Neutrophil (primary cell): ENCODE data around the gene FOXK1.

Experiments
- H3K27ac ChIP-seq: fragments of 200-600 bp; sonication (generic); 2 replicates; pipeline ENCODE4 v1.5.1; 2016; ENCODE audit warnings: mild to moderate bottlenecking, moderate library complexity
- H3K27me3 ChIP-seq: fragments of 200-600 bp; sonication (generic); 2 replicates; pipeline ENCODE4 v1.6.0; 2016; ENCODE audit warnings: mild to moderate bottlenecking
- H3K36me3 ChIP-seq: fragments of 200-600 bp; sonication (generic); 2 replicates; pipeline ENCODE4 v1.5.1; 2017
- H3K4me1 ChIP-seq, 2 experiments: fragments of 200-600 bp in 1 of 2; sonication (generic) in 1 of 2; 1 replicate in 1 of 2; 2 replicates in 1 of 2; pipeline versions ENCODE4 v1.5.1 to v1.6.1; 2013 to 2016; ENCODE audit warnings: low read depth in 1 of 2, low read length in 1 of 2, mild to moderate bottlenecking in 1 of 2, moderate library complexity in 1 of 2; ENCODE audit not compliant: control insufficient read depth in 1 of 2, insufficient read depth in 1 of 2
- H3K4me3 ChIP-seq, 2 experiments: fragments of 200-600 bp in 1 of 2; sonication (generic) in 1 of 2; 1 replicate in 1 of 2; 2 replicates in 1 of 2; pipeline ENCODE4 v1.5.1; 2013 to 2016; ENCODE audit warnings: low read depth in 1 of 2, low read length in 1 of 2, mild to moderate bottlenecking in 1 of 2, moderate library complexity in 1 of 2
- H3K9me3 ChIP-seq: fragments of 200-600 bp; sonication (generic); 2 replicates; pipeline ENCODE4 v1.5.1; 2016
- TF ChIP-seq, protein P1 (sequence below): fragments of 200-600 bp; sonication (generic); IDR thresholded peaks from 2 replicates; pipeline ENCODE4 v1.5.1; 2016; ENCODE audit warnings: antibody characterized with exemption

FOXK1 gene

DNA sequence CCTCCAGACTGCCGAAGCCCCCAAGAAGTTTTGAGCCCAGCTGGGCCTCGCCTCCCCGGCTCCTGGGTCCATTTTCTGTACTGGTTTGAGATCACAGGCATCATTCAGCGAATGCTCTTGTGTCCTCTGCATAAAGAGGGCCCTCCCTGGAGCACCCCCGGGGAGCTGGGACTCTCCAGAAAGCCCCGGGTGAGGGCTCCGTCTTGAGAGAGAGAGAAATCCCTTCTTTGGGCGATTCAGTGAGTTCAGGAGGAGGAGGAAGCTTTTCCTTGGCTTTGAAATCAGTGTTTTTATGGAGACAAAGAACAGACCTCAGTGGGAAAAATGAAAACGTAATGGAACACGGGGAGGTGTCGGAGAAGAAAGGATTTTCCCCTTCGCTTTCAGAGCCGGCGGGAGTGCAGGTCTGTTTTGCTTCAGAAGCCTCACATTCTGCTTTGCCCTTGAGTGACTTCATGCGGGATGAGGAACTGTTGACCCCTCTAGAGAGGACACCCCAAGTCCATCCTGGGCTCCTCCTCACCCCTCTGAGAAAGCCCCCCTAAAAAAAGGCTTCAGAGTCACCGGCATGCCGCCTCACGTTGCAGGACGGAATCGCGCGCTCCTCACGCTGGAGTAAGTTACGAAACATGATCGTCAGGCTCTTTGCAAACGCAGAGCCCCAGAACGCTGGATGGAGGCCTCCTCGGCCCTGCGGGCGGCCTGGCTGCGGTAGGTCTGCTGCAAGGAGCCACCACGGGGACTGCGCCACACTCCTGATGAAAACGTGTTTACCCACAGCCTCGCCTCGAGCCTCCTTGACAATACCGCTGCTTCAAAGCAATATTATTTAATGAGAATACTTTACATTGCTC, 84.8 kb downstream of the FOXK1 start:
- Histone ChIP-seq H3K4me1 (no peaks in the 10 kb centered on the region), H3K36me3 (peaks cover 53% of the 10 kb centered on the region), H3K27ac (no peak overlapping the region)

DNA sequence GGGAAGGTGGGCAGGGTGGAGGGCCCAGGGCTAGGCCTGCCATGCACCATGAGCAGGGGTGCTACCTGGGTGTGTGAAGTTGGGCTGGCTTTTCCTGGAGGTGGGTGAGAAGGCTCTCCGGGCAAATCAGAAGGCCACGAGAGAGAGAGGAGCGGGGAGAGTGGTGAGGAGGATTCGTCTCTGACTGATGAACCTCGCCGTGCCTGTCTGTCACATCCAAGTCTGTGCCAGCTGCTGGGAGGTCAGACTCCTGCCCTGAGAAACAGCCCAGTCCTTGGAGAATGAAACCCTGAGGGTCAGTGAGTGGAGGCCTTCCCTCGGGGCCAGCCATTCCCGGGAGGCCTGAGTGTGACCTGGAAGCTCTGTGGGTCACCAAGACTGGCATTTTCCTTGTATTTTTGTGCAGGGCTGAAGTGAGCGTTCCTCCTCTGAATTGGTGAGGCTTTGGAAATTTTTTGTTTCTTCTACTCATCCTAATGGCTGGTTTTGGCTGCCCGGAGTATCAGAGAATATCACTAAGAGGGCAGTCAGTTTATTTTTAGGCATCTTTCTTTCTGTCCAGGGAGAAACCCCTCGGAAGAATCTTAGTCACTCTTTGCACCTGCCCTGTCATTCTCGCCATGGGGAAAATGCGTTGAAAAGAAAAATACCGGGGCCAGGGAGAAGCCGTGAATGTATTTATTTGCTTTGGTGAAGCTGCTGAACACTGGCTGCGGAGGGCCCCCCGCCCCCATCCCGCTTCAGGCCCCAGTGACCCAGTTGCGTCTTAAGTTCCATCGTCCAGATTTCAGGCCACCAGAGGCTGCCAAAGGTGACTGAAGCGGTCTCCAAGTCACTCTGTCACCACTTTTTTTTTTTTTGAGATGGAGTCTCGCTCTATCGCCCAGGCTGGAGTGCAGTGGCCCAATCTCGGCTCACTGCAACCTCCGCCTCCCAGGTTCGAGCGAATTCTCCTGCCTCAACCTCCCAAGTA, 86.8 kb downstream of the FOXK1 start:
- Histone ChIP-seq H3K27me3 (no peaks in the 10 kb centered on the region), H3K9me3 (no peaks in the 10 kb centered on the region), H3K36me3 (peaks cover 33% of the 10 kb centered on the region), H3K4me1 (peaks cover 1 to 2% of the 10 kb centered on the region in 2 experiments), H3K4me3 (no peak overlapping the region), H3K27ac (no peak overlapping the region)
- TF ChIP-seq, protein P1, sequence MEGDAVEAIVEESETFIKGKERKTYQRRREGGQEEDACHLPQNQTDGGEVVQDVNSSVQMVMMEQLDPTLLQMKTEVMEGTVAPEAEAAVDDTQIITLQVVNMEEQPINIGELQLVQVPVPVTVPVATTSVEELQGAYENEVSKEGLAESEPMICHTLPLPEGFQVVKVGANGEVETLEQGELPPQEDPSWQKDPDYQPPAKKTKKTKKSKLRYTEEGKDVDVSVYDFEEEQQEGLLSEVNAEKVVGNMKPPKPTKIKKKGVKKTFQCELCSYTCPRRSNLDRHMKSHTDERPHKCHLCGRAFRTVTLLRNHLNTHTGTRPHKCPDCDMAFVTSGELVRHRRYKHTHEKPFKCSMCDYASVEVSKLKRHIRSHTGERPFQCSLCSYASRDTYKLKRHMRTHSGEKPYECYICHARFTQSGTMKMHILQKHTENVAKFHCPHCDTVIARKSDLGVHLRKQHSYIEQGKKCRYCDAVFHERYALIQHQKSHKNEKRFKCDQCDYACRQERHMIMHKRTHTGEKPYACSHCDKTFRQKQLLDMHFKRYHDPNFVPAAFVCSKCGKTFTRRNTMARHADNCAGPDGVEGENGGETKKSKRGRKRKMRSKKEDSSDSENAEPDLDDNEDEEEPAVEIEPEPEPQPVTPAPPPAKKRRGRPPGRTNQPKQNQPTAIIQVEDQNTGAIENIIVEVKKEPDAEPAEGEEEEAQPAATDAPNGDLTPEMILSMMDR, result no peak

More for the DNA sequence above, 84.8 kb downstream of the FOXK1 start:
- H3K9me3 ChIP-seq, result no peaks in the 10 kb centered on the region
- no peak overlapping the region for H3K4me3 ChIP-seq
- TF ChIP-seq, protein P1, result no peak
- no peaks in the 10 kb centered on the region for H3K27me3 ChIP-seq

DNA sequence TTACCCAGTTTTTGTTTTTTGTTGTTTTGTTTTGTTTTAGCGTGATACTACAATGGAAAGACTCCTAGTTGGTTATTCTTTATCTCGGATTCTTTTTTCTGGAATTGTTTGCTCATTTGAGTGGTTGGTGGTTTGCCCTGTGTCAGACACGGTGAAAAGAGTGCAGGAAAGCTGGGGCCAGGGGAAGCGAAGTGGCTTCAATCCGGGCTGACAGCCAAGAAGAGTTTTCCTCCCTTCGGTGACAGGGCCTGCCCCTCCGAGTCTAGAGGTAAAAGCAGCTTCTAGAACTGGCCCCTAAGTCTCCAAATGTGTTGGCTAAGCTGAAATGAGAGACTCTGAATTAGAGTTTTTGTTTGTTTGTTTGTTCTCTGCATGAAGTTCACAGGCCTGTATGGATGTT, 87.7 kb downstream of the FOXK1 start:
- Histone ChIP-seq H3K4me1 (peaks cover 10 to 11% of the 10 kb centered on the region in 2 experiments), H3K27me3 (no peaks in the 10 kb centered on the region), H3K36me3 (peaks cover 25% of the 10 kb centered on the region), H3K27ac (no peak overlapping the region), H3K9me3 (no peaks in the 10 kb centered on the region), H3K4me3 (no peak overlapping the region)
- TF ChIP-seq, protein P1, result no peak

DNA sequence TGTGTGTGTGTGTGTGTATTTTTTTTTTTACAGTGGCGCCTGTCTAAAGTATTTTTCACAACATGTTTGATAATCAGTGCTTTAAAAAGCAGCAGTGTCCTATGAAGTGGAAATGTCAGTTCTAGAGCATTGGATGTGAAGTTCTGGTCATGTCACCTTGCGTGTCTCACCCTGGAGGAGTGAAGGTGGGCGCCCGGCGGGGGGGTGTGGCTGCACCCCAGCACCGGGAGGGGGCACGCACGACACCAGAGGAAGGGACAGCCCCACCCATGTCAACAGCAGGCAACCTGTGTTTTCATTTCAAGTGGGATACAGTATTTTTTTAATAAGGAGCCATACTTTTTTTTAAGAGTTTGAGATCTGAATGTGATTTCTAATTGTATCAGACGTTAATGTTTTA, 88.8 kb downstream of the FOXK1 start:
- no peak overlapping the region for H3K4me3 ChIP-seq
- H3K9me3 ChIP-seq, result no peaks in the 10 kb centered on the region

DNA sequence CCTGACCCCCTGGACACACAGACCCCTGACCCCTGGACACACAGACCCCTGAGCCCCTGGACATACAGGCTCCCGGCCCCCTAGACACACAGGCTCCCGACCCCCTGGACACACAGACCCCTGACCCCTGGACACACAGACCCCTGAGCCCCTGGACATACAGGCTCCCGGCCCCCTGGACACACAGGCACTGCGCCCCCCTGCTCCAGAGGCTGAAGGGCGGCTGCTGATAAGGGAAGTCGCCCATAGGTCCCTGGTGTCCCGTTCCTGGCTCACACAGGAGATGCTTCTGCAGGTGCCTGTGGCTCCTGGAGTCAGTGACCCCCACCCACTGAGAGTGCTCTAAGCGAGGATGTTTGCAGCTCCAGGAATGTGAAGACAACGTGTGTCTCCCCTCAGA, 89.6 kb downstream of the FOXK1 start:
- H3K36me3 ChIP-seq, result peaks cover 10% of the 10 kb centered on the region
- no peaks in the 10 kb centered on the region for H3K27me3 ChIP-seq
- H3K4me3 ChIP-seq, result no peak overlapping the region
- peaks cover 19 to 22% of the 10 kb centered on the region in 2 experiments for H3K4me1 ChIP-seq
- H3K9me3 ChIP-seq, result no peaks in the 10 kb centered on the region
- H3K27ac ChIP-seq, result no peak overlapping the region
- TF ChIP-seq, protein P1, result no peak

More for the DNA sequence above, 88.8 kb downstream of the FOXK1 start:
- TF ChIP-seq, protein P1, result no peak
- Histone ChIP-seq H3K36me3 (peaks cover 13% of the 10 kb centered on the region), H3K27ac (no peak overlapping the region), H3K27me3 (no peaks in the 10 kb centered on the region), H3K4me1 (peaks cover 12 to 13% of the 10 kb centered on the region in 2 experiments)
